B cell (primary cell): ENCODE measurements around the gene CNTD1.

Experiments
- EZH2 ChIP-seq: IDR thresholded peaks from 2 replicates; pipeline ENCODE4 v1.6.1; 2012; ENCODE audit warnings: borderline replicate concordance, low read depth, mild to moderate bottlenecking, moderate library complexity, low read length; ENCODE audit not compliant: insufficient read depth, poor library complexity, severe bottlenecking
- TF ChIP-seq, protein P1 (sequence below): fragments of 200-600 bp; IDR thresholded peaks from one replicate; pipeline ENCODE4 v1.8.0; 2022; ENCODE audit warnings: antibody characterized with exemption, mild to moderate bottlenecking

DNA sequence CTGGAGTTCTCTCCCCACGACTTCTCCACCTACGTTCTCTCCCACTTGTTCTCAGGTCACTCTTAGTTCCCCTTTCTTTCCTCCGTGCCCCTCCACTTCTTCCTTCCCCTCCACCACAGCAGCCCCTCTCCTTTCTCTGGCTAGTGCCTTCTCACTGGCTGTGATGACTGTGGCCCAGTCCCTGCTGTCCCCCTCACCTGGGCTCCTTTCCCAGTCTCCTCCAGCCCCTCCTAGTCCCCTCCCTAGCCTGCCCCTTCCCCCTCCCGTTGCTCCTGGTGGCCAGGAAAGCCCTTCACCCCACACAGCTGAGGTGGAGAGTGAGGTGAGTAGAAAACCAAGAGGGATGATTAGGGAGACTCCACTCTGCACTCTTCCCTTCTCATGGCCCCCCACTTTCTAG is 3.6 kb upstream of the CNTD1 start:
- TF ChIP-seq, protein P1, sequence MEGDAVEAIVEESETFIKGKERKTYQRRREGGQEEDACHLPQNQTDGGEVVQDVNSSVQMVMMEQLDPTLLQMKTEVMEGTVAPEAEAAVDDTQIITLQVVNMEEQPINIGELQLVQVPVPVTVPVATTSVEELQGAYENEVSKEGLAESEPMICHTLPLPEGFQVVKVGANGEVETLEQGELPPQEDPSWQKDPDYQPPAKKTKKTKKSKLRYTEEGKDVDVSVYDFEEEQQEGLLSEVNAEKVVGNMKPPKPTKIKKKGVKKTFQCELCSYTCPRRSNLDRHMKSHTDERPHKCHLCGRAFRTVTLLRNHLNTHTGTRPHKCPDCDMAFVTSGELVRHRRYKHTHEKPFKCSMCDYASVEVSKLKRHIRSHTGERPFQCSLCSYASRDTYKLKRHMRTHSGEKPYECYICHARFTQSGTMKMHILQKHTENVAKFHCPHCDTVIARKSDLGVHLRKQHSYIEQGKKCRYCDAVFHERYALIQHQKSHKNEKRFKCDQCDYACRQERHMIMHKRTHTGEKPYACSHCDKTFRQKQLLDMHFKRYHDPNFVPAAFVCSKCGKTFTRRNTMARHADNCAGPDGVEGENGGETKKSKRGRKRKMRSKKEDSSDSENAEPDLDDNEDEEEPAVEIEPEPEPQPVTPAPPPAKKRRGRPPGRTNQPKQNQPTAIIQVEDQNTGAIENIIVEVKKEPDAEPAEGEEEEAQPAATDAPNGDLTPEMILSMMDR, result no peak
- no peak for TF ChIP-seq EZH2
